Kasumi-1 (cell line): ENCODE results near the gene RBBP6.

Experiments
- DNase-seq, 2 experiments: peaks; one replicate each; lab custom pipeline; 2025; lab: John Stamatoyannopoulos, UW

The RBBP6 gene

DNA sequence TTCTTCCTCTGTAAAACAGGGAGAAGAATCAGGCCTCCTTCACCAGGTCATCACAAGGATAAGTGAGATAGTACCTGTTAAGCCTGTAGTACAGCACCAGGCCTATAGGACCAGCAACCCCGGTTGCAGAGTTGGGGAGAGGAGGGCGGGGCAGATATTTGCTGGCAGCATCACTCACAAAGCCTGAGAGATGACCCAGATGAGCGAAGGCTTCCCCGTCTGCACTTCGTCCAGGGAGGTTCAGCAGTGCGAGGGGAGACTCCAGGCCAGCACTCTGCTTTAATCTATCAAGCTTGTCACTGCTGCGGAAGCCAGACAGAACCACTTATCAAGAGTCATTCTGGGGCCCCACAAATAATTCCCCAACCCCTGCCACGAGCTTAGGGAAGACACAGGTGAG lies 15.8 kb upstream of the RBBP6 start:
- DNase-seq = no peak

DNA sequence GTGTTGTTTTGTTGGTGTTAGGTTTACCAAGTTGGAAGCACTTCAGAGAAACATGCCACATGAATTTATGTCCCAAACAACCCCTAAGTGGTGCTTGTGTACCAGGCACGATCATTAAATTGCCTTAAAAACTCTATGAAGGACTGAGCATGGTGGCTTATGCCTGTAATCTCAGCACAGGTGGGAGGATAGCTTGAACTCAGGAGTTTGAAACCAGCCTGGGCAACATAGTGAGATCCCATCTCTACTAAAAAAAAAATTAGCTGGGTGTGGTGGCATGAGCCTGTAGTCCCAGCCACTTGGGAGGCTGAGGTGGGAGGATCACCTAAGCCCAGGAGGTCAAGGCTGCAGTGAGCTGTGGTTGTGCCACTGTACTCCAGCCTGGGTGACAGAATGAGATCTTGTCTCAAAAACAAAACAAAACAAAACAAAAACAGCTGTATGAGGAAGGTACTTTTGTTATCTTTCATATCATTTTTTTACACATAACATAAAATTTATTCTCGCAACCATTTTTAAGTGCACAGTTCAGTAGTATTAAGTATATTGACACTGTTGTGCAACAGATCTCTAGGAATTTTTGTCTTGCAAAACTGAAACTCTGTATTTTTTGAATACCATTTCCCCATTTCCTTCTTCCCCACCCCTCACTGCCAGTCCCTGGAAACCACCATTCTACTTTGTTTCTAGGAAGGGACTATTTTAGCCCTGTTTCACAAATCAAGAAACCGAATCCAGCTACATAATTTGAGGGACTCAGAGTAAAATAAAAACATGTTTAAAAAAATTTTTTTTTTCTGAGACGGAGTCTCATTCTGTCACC lies 14.3 kb upstream of the RBBP6 start:
- DNase-seq = no peak

DNA sequence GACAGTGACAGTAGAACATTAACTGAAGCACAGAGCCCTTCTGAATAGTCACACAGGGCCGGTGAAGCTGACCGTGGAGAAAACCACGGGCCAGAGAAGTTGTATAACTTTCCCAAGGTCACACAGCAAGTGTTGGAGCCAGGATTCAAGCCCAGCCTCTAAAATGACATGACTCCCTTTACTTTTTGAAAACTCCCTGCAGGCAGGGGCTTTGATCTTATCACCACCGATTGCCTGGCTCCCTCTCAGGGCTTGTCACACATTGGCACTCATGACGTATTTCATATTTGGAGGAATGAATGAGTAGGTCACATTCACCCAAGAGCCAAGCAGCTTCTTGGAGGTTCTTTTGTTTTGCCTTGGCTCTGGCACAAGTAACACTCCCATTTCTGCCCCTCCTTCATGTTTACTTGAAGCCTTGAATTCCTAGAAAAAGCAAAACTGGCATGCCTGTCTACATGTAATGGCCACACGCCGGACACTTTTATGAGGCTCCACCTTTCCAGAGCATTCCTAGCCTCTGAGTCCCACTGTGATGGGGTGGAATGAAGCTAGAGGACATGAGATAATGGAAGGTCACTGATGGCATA lies 13.3 kb upstream of the RBBP6 start:
- no peak for DNase-seq

DNA sequence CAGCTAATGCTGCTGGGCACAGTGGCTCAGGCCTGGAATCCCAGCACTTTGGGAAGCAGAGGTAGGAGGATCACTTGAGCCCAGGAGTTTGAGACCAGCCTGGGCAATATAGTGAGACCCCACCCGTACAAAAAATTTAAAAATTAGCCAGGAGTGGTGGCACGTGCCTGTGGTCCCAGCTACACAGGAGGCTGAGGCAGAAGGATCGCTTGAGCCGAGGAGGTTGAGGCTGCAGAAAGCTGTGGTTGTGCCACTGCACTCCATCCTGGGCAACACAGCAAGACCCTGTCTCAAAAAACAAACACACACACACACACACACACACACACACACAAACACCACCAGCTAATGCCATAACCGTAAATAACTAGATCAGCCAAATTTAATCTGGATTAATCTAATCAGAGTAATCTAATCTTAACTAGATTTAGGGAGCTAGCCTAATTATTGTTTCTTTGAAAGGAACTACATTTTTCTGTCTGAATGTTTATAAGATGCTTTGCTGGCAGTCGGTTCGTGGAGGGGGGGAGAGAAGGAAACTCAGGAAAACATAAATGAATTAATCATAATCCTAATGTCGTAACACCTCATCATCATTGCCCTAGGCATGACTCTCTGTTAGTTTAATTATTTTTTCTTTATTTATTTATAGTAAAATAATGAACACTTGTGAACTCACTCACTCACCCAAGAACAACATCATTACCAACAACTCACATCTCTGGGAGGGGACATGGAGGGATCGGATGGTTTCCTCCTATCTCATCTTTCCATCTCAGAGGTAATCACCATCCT lies 12.5 kb upstream of the RBBP6 start:
- no peak for DNase-seq

DNA sequence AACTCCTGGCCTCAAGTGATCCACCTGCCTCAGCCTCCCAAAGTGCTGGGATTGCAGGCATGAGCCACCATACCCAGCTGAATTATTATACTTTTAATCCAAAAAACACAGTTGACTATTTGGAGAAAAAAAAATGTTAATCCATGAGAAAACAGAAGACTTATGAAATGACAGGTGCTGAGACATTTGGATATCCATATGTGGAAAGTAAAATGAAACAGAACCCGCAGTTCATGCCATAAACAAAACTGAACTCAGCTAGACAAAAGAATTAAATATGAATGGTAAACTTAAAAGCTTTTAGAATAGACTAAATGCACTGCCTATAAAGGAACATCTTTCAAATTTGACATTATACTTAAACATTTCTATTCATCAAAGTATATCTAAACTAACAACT lies 8.2 kb upstream of the RBBP6 start:
- no peak for DNase-seq

DNA sequence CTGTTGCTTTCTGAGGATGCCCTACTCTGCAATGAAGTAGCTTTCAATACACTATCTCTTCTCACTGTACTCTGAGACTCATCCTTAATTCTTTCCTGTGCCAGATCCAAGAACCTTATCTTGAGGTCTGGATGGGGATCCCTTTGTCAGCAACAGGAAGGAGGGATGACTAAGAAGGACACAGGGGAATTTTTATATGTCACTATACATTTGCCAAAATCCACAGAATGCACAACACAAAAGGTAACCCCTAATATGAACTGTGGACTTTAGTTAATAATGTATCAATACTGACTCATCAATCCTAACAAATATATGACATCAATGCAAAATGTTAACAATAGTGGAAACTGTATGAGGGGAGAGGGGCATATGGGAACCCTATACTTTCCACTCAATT lies 4.7 kb upstream of the RBBP6 start:
- no peak for DNase-seq

DNA sequence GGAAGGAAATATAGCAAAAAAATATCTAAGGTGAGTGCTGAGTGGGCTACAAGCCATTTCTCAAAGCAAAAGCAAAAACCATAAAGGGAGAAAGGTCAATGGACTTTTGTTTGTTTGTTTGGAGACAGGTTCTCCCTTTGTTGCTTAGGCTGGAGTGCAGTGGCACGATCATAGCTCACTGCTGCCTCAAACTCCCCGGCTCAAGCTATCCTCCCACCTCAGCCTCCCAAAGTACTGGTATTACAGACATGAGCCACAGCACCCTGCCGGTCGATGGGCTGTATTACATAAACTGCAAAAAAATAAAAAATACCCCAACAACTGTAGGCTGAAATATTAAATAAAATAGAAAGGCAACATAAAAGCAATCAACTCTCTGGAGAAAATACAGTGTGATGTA lies 3.5 kb upstream of the RBBP6 start:
- no peak for DNase-seq

DNA sequence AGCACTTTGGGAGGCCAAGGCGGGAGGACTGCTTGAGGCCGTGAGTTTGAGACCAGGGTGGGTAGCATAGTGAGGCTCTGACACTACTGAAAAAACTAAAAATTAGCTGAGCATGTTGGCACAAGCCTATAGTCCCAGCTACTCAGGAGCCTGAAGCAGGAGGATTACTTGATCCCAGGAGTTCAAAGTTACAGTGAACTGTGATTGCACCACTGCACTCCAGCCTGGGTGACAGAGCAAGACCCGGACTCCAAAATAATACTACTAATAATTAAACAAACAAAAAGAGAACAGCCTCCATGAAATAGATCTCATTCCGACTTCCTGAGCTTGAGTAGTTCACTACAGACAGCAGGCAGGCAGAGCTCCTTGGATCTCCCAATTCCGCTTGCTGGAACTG lies 2.7 kb upstream of the RBBP6 start:
- no peak for DNase-seq

DNA sequence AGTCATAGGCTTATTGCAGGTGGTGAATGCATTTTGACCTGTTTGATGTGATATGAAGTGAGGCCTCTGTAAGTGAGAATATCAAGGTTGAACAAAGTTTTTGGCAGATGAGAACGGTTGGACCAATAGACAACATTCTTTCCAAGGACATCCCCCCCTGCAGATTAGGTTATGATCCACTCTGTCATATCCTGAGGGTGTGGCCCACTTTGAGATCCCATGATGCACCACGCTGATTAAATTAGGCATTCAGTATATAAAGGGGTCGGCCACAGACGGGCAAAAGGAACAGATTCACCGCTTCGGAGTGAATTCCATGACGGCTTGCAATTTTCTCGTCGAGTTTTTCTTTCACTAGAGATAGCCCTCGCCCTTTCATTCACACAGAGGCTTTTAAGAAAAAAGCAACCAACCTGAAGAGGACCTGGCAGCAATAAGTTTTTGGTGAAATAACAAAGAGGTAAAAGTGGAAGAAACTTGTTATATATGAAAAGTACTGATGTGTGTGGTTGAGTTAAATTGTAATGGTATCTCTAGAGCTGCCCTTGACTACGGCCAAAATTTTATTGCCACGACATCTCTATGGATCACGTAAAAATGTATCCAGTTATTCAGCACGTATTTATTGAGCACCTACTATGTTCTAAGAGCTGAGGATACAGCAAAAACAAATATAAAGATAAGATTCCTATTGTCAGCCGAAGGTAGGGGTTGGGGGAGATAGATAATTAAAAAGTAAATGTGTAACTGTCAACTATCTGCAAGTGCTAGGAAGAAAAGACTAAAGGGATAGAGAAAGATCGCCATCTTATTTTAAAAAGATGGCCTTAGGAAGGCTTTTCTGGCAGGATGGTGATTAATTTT lies 1.7 kb upstream of the RBBP6 start:
- DNase-seq = no peak

DNA sequence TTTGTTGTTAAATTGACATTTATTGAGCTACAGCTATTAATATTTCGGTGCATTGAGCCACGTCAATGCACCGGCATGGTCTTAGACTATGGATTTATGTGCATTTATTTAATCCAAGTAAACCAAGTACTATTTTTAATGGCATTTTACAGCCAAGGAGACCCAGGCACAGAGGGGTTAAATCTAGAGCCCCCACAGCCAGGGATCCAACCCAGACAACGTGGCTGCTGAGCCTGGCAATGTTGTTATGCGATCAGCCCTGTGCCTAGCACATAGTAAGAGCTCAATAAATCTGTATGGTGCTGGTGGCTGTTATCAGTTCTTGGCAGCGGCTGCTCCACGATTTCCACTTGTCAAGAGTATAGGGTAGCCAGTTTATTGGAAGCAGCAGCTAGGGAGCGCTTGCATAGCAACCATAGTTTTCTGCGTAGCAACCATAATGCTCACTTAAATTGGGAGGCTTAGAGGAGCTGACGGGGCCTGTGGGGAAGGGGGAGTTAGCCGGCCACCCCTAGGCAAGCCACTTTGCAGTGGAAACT lies 541 bp upstream of the RBBP6 start:
- DNase-seq = peak; percentile 54 to 68

DNA sequence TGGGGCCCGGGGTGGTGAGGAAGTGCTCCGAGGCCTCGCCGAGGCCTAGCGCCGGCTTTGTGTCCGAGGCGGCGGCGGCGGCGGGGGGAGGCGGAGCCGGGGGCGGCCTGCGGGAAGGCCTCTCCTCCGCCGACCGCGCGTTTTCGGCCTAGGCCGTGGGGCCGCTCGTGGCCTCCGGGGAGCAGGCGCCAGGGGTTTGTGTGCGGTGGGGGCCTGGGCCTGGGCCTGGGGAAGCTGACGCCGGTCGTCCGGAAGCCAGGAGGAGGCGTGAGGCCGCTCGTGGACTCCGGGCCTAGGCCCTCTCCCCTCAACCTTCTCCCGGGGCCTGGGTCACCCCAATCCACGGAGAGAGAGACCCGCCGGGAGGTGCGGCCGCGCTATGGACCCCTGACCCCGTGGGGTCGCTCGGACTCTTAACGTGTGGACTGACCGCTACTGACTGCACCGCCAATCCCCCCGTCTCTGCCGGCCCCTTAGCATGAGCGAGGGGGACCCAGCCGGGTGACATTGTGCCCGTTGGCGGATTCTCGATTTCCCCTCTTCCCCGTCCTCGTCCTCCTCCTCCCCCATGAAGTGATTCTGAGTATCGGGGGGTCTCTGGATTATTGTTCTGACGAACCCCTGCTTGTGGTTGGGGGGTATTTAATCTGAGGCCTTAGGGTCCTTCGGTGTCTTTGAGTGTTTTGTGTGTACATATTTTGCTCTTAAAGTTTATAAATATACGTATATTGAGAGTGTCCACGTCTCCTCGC lies 660 bp downstream of the RBBP6 start:
- DNase-seq = no peak

DNA sequence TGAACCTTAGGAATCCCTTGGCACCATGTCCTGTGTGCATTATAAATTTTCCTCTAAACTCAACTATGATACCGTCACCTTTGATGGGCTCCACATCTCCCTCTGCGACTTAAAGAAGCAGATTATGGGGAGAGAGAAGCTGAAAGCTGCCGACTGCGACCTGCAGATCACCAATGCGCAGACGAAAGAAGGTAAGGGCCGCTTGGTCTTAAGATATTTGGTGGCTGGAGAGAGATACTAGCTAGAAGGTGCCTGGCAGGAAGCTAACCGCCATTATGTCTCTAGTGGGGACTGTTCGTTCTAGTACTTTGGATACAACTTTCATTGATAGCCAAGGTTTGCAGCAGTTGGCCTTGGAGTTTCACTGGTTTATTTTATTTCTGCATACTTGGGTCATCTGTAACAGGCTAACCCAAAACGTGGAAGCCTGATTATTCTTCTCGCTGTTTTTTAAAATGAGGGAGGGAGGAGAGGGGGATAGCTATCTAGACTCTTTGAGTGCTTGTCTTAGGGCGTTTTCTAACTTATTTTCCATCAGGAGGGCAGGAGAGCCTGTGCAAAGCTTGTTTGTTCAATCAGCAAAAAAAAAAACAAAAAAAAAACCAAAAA lies 1.3 kb downstream of the RBBP6 start:
- peak; percentile 14 to 28 for DNase-seq

DNA sequence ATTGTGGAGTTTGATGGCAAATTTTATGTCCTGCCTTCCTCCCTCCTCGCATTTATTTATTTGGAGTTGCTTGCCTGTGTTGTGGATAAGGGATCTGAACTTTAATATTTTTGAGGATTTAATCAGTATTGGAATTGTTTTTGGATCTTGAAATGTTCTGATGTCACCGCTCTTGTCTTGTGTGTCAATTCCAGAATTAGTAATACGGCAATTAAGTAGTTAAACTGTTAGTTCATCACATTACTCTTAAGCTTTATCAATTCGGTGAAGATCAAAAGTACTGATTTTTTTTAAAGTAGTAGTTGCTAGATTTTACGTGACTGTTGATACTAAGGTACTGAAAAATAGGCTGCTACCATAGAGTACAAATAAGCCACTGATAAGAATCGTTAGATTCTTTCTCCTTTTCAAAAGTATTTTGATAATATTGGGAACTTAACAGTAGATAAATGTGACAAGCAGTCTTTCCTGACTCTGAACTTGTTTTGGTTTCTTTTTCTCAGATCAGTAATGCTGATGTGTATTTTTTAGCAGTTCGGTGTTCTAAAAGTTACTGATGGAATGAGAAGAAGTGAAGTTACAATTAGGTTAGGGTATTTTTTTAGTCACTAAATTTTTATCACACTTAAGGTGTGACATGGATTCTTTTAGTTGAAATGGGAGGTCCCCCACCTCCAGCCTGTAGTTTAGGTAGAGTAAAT lies 2.0 kb downstream of the RBBP6 start:
- DNase-seq = no peak

DNA sequence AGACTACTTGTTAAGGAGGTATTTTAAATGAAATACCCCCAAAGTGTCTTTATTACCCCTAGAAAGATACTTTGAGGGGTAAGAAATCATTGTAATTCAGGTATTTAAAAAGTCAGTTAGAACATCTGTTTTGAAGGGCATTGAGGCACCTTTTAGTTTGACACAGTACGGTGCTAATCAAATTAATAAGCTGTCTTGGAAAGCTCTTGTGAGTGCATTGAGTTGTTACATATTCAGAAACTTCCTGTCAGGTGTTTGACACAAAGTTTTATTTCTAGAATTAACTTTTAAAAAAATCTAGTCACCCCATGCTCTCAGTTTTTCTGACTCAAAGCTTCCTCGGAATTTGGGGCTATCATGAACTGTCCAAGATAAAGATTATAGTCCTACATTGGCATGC lies 4.6 kb downstream of the RBBP6 start:
- DNase-seq = no peak

DNA sequence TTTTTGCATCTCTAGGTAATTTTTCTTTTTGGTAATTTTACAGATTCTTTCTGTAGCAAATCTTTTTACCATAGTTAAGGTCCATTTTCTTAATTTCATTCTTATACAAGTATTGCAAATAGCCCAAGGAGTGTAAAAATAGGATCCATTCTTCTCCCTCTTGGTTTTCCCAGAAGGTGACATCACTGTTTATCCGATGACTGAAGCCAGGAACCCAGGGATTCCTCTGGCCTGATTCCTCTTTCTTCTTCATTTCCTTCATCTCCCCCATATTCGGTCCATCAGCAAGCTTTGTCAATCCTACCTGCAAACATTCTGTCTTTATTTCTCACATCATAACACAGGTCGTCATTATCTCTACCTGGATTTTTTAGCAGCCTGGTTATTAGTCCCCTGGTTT lies 5.3 kb downstream of the RBBP6 start:
- no peak for DNase-seq

DNA sequence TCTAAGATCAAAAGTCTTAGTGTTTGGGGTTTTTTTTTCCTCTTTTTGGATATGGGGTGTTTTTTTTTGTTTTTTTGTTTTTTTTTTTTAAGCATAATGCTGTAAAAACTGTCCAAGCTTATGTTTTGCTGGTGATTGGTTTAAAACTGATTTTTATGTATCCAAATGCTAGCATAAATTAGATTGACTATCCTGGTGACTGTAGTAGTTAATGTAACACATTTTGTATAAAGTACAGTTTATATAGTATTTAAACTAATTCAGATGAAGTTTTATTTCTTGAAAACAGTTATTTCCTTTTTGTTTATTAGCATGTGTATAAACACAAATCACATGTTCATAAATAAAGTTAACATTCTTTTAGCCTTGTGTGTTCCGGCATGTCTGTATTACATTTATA lies 10.9 kb downstream of the RBBP6 start:
- no peak for DNase-seq

DNA sequence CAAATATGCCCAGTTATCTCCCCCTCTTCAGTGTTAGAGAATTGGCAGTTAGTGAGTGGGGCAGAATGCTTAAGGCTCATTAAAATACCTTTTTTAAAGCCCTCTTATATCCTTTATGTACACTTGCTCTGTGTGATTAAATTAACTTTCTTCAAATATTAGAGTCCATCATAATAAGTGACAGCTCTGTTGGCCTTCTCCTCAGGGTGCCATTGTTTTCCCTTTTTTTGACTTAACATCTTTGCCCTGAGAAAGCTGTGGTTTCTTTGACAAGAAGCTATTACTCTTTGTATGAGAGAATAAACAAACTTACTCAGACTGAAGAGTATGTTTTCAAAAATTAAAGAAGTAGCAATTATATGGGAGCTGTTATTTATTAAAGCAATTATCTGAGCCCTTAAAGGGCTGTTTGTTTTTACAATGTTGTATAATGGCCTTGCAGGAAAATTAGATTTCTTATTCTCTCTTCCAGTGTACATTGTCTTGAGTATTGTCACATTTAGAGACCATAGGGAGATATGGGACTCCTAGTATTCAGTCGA lies 13.4 kb downstream of the RBBP6 start:
- no peak for DNase-seq

DNA sequence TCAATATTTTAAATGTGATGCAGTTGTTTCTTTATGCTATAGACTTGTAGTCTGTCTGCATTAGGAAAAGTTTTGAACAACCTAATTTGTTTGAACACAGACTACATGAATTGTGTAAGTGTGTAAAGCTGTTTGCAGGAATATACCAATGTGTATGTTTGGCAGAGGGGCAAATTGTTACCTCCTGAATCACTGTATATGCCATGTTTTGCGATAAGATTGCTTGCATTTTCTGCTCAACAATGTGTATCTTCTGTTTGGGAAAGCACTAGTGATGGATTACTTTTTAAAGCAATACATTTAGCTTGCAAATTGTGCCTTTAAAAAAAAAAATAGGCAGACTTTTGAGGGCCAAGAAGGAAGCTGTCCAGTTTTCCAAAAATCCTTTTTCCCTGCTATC lies 14.6 kb downstream of the RBBP6 start:
- DNase-seq = no peak

DNA sequence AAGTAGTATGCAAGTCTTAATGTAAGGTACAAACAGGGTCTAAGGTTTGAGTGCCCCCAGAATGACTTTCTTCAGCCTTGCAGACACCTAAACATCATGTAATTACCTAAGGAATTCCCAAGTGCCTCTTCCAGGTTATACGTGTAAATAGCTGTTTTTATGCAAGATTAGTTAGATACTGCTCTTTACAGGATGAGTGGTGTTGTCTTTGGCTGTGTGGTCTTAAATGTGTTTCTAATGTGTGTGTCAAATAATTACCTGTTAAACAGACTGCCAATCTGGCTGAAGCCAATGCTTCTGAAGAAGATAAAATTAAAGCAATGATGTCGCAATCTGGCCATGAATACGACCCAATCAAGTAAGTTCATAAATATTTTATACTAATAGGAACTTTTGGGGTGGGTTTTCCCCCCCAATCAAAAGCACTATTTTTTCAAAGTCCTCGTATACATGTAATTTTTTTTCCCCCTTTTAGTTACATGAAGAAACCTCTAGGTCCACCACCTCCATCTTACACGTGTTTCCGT lies 16.0 kb downstream of the RBBP6 start:
- DNase-seq = no peak

DNA sequence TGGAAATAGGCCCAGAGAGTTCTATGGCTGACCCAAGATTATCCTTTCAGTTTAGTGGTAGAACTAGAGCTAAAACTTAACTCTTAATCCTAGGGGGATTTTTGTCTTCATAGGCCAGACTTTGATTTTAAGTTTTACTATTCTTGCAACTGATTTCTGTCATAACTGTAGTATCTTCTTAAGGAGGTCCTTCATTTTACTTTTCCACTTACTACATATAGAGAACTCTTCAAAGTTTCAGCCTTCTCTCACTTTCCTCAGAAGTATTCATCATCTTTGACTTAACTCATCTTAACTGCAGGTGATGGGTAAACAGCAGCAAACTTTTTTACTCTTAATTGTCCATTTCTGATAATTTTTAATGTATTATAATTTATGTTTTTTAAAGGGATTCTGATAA lies 23.4 kb downstream of the RBBP6 start:
- DNase-seq = no peak
